A549 (cell line): Measurements from ENCODE around the gene ATP13A3. TPM values are rescaled to one million over a fixed set of nuclear protein-coding genes. Genes with fewer than 3 reads are reported as not detected.

ENCODE experiments used
- ATAC-seq, 2 experiments: fragments of 200-7000 bp in 1 of 2; fragments of >200 bp in 1 of 2; cut with Nextera tagmentation in 1 of 2; cut with Tn5 transposase in 1 of 2; 3 replicates each; pipeline versions ENCODE4 v1.8.0 to v1.9.1; 2018 to 2020; ENCODE audit warnings: mild to moderate bottlenecking in 1 of 2, moderate library complexity in 1 of 2
- CTCF ChIA-PET: fragments of 300-600 bp; sonication (Branson Sonifier 250); formaldehyde crosslinking; extraction: SDS; loops from one replicate; lab custom pipeline; 2021; ENCODE audit warnings: antibody characterized with exemption, inconsistent platforms; lab: Yijun Ruan, JAX
- POLR2A ChIA-PET: fragments of 350-600 bp; formaldehyde crosslinking; extraction: SDS; loops from one replicate; lab custom pipeline; 2021; ENCODE audit warnings: antibody characterized with exemption, inconsistent platforms; lab: Yijun Ruan, JAX
- DNase-seq, 2 experiments: peaks; one replicate each; pipeline versions ENCODE4 v3.0.0 to v3.0.0-alpha.2; 2011 to 2016; ENCODE audit warnings: low read depth in 1 of 2, low spot score in 1 of 2
- FAIRE-seq: peaks from 2 replicates; lab custom pipeline; 2011; peaks lifted over from hg19 to GRCh38; lab: Jason Lieb, UNC
- H3K27ac ChIP-seq, 2 experiments: fragments of >200 bp; sonication (Bioruptor Twin); formaldehyde crosslinking; 3 replicates each; pipeline ENCODE4 v1.5.1; 2016 to 2017
- H3K4me1 ChIP-seq: fragments of >200 bp; sonication (Bioruptor Twin); formaldehyde crosslinking; 3 replicates; pipeline ENCODE4 v1.6.1; 2016
- H3K4me2 ChIP-seq: fragments of >200 bp; sonication (Bioruptor Twin); formaldehyde crosslinking; 3 replicates; pipeline ENCODE4 v1.6.1; 2016
- H3K4me3 ChIP-seq: fragments of >200 bp; sonication (Bioruptor Twin); formaldehyde crosslinking; 3 replicates; pipeline ENCODE4 v1.5.1; 2016
- H3K9me3 ChIP-seq: fragments of >200 bp; sonication (Bioruptor Twin); formaldehyde crosslinking; 3 replicates; pipeline ENCODE4 v1.6.1; 2016
- CBX2 ChIP-seq: fragments of 200-600 bp; sonication (generic); IDR thresholded peaks from 2 replicates; pipeline ENCODE4 v1.6.1; 2016; ENCODE audit warnings: low read depth, mild to moderate bottlenecking, borderline replicate concordance
- CEBPB ChIP-seq, 2 experiments: fragments of >200 bp in 1 of 2; sonication (Bioruptor Twin) in 1 of 2; formaldehyde crosslinking in 1 of 2; IDR thresholded peaks; 2 replicates each; pipeline ENCODE4 v1.6.1; 2012 to 2016
- CHD4 ChIP-seq: fragments of 200-600 bp; sonication (generic); IDR thresholded peaks from 2 replicates; pipeline ENCODE4 v1.6.1; 2016; ENCODE audit warnings: antibody characterized with exemption, mild to moderate bottlenecking, borderline replicate concordance
- EHF ChIP-seq: fragments of 250-450 bp; sonication (Bioruptor Pico); IDR thresholded peaks from 2 replicates; pipeline ENCODE4 v1.5.0; 2020; ENCODE audit warnings: mild to moderate bottlenecking
- EP300 ChIP-seq, 2 experiments: fragments of >200 bp; sonication (Bioruptor Twin); formaldehyde crosslinking; IDR thresholded peaks; 2 replicates in 1 of 2; 3 replicates in 1 of 2; pipeline ENCODE4 v1.6.1; 2016 to 2017
- FOSB ChIP-seq: fragments of 250-450 bp; sonication (Bioruptor Pico); IDR thresholded peaks from 2 replicates; pipeline ENCODE4 v1.5.0; 2020; ENCODE audit warnings: mild to moderate bottlenecking, moderate library complexity
- FOSL2 ChIP-seq, 2 experiments: fragments of 450-650 bp in 1 of 2; fragments of >200 bp in 1 of 2; sonication (Bioruptor Twin) in 1 of 2; formaldehyde crosslinking; IDR thresholded peaks; 2 replicates each; pipeline versions ENCODE4 v1.5.0 to v1.6.1; 2016 to 2020; ENCODE audit warnings: mild to moderate bottlenecking in 1 of 2, moderate library complexity in 1 of 2
- GATA3 ChIP-seq: IDR thresholded peaks from 2 replicates; pipeline ENCODE4 v1.6.1; 2012; ENCODE audit warnings: borderline replicate concordance
- HDAC2 ChIP-seq: fragments of 200-600 bp; sonication (generic); IDR thresholded peaks from 2 replicates; pipeline ENCODE4 v1.6.1; 2016
- HOXB13 ChIP-seq: fragments of 250-450 bp; sonication (Bioruptor Pico); IDR thresholded peaks from 2 replicates; pipeline ENCODE4 v1.5.0; 2020; ENCODE audit warnings: low read depth, mild to moderate bottlenecking, moderate library complexity
- KDM1A ChIP-seq: fragments of 200-600 bp; sonication (generic); IDR thresholded peaks from 2 replicates; pipeline ENCODE4 v1.6.1; 2016; ENCODE audit warnings: low read depth, mild to moderate bottlenecking
- KDM5A ChIP-seq: fragments of 200-600 bp; sonication (generic); IDR thresholded peaks from 2 replicates; pipeline ENCODE4 v1.6.1; 2016; ENCODE audit warnings: antibody characterized with exemption, mild to moderate bottlenecking
- MYC ChIP-seq: IDR thresholded peaks from 2 replicates; pipeline ENCODE4 v1.6.1; 2012; ENCODE audit warnings: mild to moderate bottlenecking, inconsistent platforms, low read length, improper control_type of control experiment, borderline replicate concordance
- NPAS2 ChIP-seq: fragments of 250-450 bp; sonication (Bioruptor Pico); IDR thresholded peaks from 2 replicates; pipeline ENCODE4 v1.8.0; 2022; ENCODE audit warnings: mild to moderate bottlenecking, moderate library complexity, borderline replicate concordance
- PHF8 ChIP-seq: fragments of 200-600 bp; sonication (generic); IDR thresholded peaks from 2 replicates; pipeline ENCODE4 v1.6.1; 2016; ENCODE audit warnings: low read depth, mild to moderate bottlenecking, antibody characterized with exemption, moderate library complexity, borderline replicate concordance
- POLR2AphosphoS2 ChIP-seq: conservative IDR thresholded peaks from 2 replicates; pipeline ENCODE4 v1.6.1; 2012; ENCODE audit warnings: low read length, improper control_type of control experiment, inconsistent platforms
- RNF2 ChIP-seq: fragments of 200-600 bp; sonication (generic); IDR thresholded peaks from 2 replicates; pipeline ENCODE4 v1.6.1; 2016; ENCODE audit warnings: low read depth, mild to moderate bottlenecking, antibody characterized with exemption, moderate library complexity, borderline replicate concordance
- ZC3H11A ChIP-seq: fragments of 450-650 bp; IDR thresholded peaks from 2 replicates; pipeline ENCODE4 v1.6.1; 2014; ENCODE audit warnings: antibody characterized with exemption, mild to moderate bottlenecking
- whole genome bisulfite sequencing: methylation state at CpG from one replicate; pipeline ENCODE4 v1.1.6; 2017; ENCODE audit errors: missing lambda C conversion rate; 5-methylcytosine and 5-hydroxymethylcytosine counted together
- polyA plus RNA-seq, 4 experiments: library from polyadenylated mRNA; depleted of rRNA in 3 of 4; stranded (reverse); fragments of >200 nt; fragmentation: RNase III in 1 of 4; extraction: RNeasy Plus Mini Kit Qiagen cat#74134 plus additional on column Dnase treatment in 1 of 4; gene quantifications; 2 replicates in 3 of 4; 3 replicates in 1 of 4; pipeline ENCODE4 v1.2.3, GENCODE V29; 2011 to 2017
- TF ChIP-seq, protein P1 (sequence below): IDR thresholded peaks from 2 replicates; pipeline ENCODE4 v1.6.1; 2012
- TF ChIP-seq, protein P2 (sequence below): fragments of 200-600 bp; sonication (generic); IDR thresholded peaks from 2 replicates; pipeline ENCODE4 v1.6.1; 2016; ENCODE audit warnings: antibody characterized with exemption, mild to moderate bottlenecking, moderate library complexity

Gene ATP13A3
- polyA plus RNA-seq, 2 of the 4 experiments (the other 2 are of a cell fraction): 63.6 to 102 TPM

DNA sequence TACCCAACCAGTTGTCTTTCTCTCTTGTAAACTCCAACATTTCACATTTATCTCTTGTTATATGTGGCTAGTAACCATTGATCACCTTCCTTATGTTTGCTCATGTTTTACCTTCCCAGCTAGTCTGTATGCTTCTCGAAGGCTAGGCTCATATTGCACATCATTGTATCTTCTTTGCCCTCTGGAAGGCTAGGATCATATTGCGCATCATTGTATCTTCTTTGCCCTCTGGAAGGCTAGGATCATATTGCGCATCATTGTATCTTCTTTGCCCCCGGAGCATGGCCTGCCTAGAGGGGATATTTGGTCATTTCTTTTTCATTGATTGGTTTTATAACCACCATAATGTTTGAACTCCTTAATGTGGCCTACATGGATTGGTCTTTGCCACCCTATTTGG, 39.4 kb upstream of the ATP13A3 start:
- POLR2A ChIA-PET: no interaction called here
- DNase-seq (no peak), FAIRE-seq (no peak), ATAC-seq (no peak)
- H3K9me3 ChIP-seq: no peaks in the 10 kb centered on the region
- WGBS: 69% methylated on average over 4 of the region's 4 CpGs
- H3K27ac ChIP-seq: peak overlapping the region; percentile 73 to 76; a peak in 4 of 6 replicates
- no peak overlapping the region for H3K4me3 ChIP-seq
- TF ChIP-seq CEBPB (IDR thresholded peaks at IDR 0.05) (no peak), FOSL2 (IDR thresholded peaks at IDR 0.05) (no peak), FOSL2 (CRISPR knock-in tag; IDR thresholded peaks at IDR 0.05) (no peak), EHF (CRISPR knock-in tag) (no peak), NPAS2 (CRISPR knock-in tag) (no peak), FOSB (CRISPR knock-in tag) (no peak), RNF2 (no peak), KDM5A (no peak), HDAC2 (no peak), MYC (no peak)
- TF ChIP-seq, protein P1, sequence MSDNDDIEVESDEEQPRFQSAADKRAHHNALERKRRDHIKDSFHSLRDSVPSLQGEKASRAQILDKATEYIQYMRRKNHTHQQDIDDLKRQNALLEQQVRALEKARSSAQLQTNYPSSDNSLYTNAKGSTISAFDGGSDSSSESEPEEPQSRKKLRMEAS: no peak
- TF ChIP-seq, protein P2, sequence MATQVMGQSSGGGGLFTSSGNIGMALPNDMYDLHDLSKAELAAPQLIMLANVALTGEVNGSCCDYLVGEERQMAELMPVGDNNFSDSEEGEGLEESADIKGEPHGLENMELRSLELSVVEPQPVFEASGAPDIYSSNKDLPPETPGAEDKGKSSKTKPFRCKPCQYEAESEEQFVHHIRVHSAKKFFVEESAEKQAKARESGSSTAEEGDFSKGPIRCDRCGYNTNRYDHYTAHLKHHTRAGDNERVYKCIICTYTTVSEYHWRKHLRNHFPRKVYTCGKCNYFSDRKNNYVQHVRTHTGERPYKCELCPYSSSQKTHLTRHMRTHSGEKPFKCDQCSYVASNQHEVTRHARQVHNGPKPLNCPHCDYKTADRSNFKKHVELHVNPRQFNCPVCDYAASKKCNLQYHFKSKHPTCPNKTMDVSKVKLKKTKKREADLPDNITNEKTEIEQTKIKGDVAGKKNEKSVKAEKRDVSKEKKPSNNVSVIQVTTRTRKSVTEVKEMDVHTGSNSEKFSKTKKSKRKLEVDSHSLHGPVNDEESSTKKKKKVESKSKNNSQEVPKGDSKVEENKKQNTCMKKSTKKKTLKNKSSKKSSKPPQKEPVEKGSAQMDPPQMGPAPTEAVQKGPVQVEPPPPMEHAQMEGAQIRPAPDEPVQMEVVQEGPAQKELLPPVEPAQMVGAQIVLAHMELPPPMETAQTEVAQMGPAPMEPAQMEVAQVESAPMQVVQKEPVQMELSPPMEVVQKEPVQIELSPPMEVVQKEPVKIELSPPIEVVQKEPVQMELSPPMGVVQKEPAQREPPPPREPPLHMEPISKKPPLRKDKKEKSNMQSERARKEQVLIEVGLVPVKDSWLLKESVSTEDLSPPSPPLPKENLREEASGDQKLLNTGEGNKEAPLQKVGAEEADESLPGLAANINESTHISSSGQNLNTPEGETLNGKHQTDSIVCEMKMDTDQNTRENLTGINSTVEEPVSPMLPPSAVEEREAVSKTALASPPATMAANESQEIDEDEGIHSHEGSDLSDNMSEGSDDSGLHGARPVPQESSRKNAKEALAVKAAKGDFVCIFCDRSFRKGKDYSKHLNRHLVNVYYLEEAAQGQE: no peak
- CTCF ChIA-PET: no interaction called here
- no peak overlapping the region for H3K4me2 ChIP-seq
- peaks cover 23% of the 10 kb centered on the region for H3K4me1 ChIP-seq

DNA sequence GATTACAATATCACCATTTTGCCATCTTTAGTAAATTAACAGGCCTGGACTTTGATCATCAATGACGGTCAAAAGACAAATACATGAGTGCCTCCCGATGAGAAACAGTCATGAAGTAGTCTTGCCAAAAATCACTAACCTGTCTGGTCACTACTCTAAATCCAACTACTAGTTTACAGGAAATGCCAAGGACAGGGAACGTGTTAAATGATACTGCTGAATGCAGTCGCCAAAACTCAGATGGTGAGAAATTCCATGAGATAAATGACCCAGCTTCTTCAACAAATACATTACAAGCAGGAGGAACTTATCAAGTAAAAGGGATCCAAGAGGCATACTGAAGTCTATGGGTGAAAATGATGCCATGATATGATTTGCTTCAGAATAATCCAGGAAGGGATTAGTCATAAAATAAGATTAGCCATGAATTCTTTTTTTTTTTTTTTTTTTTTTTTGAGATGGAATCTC, 35.8 kb upstream of the ATP13A3 start:
- peak overlapping the region; percentile 44 to 81 for H3K27ac ChIP-seq
- H3K4me3 ChIP-seq: no peak overlapping the region
- no peaks in the 10 kb centered on the region for H3K9me3 ChIP-seq
- DNase-seq (peak in 1 of 2 experiments; percentile 15), FAIRE-seq (no peak), ATAC-seq (peak in 1 of 2 experiments; percentile 50; a peak in 3 of 6 replicates)
- peaks cover 33% of the 10 kb centered on the region for H3K4me1 ChIP-seq
- 8% methylated on average over 4 of the region's 4 CpGs for WGBS
- ChIA-PET CTCF (interaction anchor here (0.7 to 0.9 kb wide), 3 partner anchors 14 to 356 kb away, joined by 3 read pairs; no protein-coding TSS in a partner anchor), POLR2A (no interaction called here)
- H3K4me2 ChIP-seq: peak overlapping the region; percentile 23
- TF ChIP-seq HOXB13: no peak
- no peak for TF ChIP-seq ZC3H11A
- no peak for TF ChIP-seq GATA3
- TF ChIP-seq, protein P1: no peak
- no peak for TF ChIP-seq CBX2
- no peak for TF ChIP-seq MYC
- TF ChIP-seq CHD4: no peak
- no peak for TF ChIP-seq EP300 (IDR thresholded peaks at IDR 0.05)
- TF ChIP-seq KDM1A: no peak
- no peak for TF ChIP-seq PHF8
- no peak for TF ChIP-seq POLR2AphosphoS2
